HG03439 (cell line): ENCODE data around the gene LRRC40.
"Not testable (repeated sequence)": the region's sequence is repeated elsewhere in the genome, so short reads cannot be mapped to it uniquely, and the experiment has no call there.

Experiments used
- ATAC-seq: cut with Tn5 transposase; IDR thresholded peaks from one replicate; pipeline ENCODE4 v1.9.1; 2021; ENCODE audit warnings: mild to moderate bottlenecking, moderate library complexity; ENCODE audit not compliant: unreplicated experiment

LRRC40 gene

DNA sequence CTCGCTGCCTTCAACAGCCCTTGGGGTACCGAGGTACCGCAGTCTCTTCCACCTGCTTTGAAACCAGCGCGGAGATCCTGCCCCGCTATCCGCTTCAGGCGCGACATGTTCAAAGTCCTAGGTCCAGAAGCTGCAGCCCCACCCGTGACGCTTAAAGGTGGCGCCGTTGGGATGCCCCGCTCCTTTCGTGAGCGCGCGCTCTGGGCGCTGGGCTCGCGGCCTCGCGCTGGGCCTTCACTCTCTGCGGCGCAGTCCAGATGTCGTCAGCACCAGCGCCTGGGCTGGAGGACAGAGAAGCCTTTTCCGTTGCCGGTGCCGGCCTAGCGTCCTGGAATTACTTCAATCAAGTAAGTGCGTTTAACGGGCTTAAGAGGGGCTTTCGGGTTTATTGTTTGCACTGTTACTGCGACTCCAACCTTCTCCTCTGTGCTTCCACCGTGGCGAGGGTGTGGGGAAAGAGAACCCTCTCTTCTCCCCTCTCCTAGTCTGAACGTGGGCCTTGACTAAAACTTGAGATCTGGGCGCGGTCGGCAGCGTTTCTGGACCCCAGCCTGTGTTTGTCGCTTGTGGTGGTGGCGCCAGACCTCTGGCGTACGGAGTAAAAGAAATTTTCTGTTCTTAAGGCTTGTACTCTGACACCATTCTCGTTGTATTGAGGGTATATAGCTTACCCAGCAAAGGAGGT, at the start of gene LRRC40:
Gene LRRC40 (minus strand): TSS at position 146 of the 685 bp plus-strand sequence. CDS start 39 bp downstream, at position 107.
- ATAC-seq = peak; percentile 84

DNA sequence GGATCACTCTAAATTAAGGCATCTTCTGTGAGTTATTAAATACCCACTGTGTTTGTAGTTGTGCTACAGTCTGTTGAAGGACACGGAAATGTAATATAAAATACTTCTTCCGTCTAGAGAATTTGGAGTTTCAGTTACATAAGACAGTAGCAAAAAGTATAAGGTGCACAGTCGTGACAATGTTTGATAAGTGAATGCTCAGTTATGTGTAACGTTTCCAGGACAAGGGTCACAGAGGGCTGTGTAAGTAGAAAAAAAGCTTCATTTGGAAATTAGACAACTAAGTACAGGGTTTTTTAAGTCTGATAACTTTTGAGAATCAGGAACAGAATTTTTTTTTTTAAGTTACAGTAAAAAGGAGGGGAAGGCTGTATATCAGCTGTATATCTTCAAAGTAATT, 43.4 kb upstream of the LRRC40 start:
- no peak for ATAC-seq

DNA sequence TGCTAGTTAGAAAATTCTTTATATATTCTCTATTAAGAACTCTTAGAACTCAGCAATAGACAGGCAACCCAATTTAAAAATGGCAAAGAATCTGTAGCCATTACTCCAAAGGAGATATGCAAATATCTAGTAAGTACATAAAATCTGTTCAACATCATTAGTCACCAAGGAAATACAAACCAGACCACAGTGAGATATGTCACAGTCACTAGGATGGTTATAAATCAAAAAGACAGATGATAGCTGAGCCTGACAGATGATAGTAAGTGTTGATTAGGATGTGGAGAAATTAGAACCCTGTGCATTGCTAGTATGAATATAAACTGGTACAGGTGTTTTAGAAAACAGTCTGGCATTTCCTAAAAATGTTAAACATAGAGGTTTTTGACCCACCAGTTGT, 42.4 kb upstream of the LRRC40 start:
- no peak for ATAC-seq

DNA sequence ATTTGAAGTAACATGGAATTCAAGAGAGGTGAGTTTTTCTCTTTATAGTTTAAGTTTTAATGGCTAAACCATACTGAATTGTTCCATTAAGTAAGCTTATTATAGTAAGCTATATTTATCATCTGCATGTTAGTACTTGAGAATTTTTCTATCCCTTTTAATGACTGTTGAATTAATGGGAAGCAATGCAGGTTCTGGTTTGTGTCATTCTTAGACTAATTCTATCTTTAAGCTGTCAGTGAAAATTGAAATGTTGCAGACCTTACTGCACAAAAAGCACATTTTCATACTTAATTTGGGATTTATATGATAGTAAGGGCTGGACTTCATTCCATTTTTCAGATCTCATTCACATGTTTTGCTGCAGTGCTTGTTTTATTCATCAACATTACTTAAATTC, 41.7 kb upstream of the LRRC40 start:
- ATAC-seq = no peak

DNA sequence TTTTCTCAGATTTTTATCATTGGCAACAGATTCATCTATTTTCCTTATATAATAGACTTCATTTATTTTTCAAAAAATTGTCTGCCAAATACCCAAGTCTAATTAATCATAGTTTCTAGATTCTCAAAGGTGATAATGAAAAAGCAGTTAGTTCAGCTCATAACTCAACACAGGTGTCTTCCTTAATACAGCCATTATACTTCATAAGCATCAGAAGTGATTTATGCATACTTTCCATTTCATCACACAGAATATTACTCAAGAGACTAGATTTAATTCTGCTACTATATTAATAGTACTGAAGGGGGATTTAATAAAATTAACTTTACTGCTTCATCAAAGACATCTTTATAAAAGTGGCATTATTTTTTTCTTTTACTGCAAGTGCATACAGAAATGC, 34.6 kb upstream of the LRRC40 start:
- ATAC-seq = no peak

DNA sequence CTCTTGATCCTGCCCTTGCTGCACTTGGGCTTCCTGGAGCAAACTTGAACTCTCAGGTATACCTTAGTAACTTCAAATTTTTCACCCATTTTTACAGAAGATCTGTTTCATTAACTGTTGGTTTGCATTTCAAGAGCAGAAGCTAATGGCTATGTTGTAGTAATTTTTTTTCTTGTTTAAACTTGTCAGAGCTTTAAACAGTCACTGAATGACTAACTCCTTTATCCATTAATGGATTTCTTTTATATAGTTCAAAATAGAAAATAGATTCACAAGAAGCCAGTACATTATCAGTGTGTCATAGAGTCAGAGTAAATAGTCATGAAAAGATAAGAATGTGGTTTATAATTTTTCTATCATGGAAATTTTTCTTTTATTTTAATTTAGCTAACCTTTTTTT, 29.4 kb upstream of the LRRC40 start:
- ATAC-seq = no peak

DNA sequence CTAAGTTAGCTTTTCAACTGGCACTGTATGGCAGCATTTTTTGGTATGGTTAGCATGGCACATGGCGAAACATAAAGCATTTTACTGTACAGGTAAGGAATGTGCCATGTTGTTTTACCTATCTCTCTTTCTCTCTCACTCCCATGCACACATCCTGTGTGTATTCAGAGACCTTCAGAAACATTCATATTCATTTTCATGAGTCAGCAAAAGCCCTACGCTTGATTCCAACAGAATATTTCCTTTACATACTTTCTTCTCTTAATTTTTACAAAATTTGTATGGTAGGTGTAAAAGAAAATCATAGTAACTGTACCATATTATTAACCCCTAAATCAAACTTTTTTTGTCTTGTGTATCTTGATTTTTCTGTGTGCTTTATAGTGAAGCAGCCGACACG, 26.1 kb upstream of the LRRC40 start:
- no peak for ATAC-seq

DNA sequence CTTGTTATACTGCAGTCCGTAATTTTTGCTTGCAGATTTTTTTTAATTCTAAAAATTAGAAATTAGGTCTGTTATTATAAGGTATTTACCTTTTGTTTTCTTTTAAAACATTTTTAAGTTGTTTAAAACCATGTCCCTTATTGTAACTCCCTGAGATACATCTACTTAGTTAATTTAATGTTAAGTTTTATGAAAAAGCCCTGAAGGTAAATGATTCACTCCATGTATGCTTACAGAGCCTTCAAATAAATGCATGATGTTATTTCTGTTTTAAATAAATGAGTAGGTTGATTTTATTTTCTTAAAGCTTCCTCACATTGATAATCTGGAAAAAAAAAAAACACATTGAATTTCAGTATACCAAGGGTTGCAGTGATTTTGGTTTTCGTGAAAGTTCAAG, 23.3 kb upstream of the LRRC40 start:
- no peak for ATAC-seq

DNA sequence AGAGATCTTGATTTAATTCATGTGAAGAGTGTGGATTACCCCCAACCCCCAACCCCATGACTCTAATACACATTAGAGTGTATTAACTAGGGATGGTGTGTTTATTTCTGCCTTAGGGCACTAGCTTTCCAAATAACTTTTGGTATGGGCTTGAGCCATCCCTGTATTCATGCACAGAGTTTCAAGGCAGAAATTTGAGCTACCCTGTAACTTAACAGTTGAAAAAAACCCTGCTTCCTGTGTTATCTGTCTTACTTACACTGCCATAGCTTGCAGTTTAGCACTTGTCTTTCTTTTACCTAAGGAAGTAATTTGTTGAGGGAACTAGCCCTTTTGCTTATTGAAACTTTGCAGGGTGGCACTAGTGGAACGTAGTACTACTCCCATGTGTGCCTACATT, 22.1 kb upstream of the LRRC40 start:
- ATAC-seq = peak; percentile 47

DNA sequence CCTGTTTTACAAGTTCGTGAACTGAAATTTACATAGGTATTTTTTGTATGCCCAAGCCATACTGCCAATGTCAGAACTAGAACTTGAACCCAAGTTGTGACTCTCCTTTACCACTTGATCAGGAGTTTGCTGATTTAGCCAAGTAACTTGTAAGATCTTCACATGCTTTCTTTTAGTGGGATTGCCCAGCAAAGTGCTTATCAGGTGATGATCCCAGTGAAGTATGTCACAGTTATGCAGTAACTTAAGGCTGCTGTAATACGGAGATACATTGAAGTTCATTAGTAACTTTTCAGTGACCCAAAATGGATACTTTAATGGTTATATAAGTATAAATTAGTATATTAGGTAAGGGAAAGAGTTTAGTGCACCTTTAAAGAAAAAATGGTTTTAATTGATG, 19.6 kb upstream of the LRRC40 start:
- ATAC-seq = no peak

DNA sequence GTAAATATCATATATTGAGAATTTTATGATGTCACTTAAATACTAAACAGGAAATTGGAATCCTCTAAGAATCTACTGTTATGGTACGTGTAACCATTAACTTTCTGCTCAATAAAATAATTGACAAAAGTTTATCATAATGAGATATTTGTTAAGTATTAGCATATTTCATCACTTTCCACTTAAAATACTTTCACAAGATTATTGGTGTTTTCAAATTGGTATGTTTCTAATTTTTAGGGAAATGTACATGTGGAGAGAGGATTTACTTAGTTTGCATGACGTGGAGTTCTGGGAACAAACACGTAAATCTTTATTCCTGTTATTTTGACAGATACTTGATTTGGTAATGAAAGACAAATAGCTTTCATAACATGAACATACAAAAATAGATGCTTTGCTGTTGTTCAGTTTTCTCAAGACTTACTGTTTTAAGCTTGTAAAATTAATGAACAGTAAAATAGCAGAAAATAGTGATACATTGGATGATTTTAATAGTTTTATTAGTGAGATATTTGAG, 17.4 kb upstream of the LRRC40 start:
- no peak for ATAC-seq

DNA sequence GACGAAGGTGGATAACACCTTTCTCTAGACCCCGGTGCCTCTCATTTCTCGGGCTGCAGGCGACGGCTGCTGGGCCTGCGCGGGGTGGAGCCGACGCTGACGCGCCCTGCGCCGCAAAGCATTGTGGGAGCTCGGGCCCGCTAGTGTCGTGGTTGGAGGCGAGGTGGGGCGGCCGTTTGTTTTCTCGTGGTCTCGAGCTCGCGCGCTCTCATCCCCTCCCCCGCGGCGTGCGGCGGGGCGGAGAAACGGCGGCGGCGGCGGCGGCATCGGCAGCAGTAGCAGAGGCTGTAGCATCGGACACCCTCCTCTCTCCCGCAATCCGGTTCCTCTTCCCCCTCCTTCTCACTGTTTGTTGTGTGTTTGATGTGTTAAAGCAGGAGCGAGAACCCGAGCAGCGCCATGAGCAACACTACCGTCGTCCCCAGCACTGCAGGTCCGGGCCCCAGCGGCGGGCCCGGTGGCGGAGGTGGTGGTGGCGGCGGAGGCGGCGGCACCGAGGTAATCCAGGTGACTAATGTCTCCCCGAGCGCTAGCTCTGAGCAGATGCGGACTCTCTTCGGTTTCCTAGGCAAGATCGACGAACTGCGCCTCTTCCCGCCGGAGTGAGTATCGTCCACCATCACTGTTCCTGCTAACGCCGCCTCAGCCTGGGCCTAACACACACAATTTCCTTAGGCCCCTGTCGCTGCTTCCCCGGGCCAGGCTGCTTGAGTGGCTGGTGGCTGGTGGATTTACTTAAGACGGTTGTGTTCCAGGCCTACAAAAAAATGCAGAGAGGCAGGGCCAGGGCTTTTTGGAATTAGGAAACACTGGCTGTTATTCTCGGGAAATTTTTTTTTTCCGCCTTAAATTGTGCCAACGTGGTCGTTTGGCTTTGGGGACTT, 16.1 kb upstream of the LRRC40 start, which contains the start of gene SRSF11:
Gene SRSF11 (plus strand): TSS at position 143 of the 884 bp plus-strand sequence. CDS start 257 bp downstream, at position 400.
- peak; percentile 95 for ATAC-seq

DNA sequence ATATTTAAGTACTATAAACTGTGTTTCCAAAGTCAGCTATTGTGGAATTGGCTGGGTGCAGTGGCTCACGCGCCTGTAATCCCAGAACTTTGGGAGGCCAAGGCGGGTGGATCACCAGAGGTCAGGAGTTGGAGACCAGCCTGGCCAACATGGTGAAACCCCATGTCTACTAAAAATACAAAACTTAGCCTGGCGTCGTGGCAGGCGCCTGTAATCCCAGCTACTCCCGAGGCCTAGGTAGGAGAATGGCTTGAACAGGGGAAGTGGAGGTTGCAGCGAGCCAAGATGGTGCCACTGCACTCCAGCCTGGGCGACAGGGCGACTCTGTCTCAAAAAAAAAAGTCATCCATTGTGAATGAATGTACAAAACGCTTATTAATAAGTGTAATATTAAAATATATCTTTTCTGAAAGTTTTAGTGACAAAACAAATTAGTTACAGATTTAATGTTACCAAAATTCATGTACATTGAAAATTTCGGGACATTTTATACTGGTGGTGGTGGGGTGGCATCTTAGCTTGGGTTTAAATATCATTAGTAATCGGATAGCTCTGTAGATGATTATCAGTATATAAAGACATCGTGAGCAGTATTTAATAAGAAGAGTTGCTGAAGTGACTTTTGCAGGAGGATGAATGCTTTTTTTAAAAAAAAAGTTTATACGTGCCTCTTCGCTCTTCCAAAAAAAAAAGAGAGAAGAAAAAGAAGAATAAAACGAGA, 15.3 kb upstream of the LRRC40 start:
- ATAC-seq = peak; percentile 6

DNA sequence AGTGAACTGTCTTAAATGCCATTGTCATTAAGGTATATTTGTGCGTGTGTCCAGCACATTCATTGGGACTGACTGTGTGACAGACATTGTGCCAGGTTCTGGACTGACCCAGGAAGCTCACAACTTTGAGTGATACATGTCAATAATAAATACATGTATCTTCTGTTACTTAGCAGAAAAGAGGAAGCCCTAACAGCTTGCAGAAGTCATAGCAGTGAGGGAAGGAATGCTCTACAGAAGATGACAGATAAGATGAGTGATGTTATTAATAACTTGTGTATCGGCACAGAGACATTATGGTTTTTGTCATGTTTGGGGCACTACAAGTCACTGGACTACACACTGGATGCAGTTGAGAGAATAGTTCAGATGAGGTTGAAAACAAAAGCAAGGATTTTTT, 14.6 kb upstream of the LRRC40 start:
- ATAC-seq = no peak

DNA sequence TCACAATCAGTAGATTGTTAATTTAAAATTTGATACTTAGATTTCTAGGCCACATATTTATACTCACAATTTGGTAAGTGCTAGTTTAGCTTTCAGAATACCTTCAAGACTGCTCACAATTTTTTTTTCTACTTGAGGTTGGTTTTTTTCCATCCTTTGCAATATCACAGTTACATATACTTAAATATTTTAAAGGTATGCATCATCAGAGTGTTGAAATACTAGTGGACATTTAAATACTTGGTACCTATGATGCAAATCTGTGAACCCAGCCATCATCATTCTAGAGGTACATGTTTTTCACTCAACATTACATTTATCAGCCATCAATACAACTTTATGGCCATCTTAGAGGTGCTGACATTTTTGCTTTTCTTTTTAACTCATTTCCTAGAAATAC, 6.2 kb upstream of the LRRC40 start:
- no peak for ATAC-seq

DNA sequence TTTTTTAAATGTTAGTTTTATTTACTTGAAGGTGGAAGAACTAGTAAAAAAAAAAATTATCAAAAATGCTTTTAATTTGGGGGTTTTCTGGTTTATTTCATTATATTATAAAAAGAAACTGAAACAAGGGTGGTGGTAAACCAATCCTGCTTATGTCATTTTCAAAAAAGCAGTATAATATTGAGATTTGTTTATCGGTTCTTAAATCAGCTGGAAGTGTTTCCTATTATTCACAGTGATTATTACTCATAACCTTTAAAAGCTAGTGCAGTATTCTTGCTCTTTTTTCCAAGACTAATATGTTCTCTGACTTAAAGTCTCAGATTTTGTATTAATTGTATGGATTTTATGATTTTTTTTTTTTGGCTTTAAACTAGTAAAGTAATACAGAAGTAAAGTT, 5.4 kb upstream of the LRRC40 start:
- no peak for ATAC-seq

DNA sequence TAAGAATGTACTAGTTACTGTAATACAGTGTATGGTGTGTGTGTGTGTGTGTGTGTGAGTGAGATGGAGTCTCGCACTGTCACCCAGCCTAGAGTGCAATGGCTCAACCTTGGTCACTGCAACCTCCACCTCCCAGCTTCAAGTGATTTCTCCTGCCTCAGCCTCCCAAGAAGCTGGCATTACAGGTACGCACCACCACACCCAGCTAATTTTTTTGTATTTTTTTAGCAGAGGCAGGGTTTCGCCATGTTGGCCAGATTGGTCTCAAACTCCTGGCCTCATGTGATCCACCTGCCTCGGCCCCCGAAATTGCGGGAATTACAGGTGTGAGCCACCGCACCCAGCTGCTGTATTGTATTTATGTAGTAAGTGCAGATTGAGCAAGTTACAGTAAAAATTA, 2.9 kb upstream of the LRRC40 start:
- ATAC-seq = no peak

DNA sequence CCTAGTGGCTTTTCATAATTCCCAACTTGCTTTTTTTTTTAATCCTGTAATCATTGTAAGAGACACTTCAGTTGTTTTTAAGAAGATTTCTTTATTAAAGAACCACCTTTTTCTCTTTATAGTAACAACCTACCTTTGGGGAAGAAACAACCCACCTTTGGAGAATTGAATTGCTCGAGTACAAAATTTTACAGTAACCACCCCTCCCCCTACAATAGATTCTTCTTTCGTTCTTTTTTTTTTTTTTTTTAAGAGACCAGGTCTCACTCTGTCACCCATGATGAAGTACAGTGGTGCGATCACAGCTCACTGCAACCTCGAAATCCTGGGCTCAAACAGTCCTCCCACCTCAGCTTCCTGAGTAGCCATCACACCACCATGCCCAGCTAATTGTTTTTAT, 2.1 kb upstream of the LRRC40 start:
- no peak for ATAC-seq

DNA sequence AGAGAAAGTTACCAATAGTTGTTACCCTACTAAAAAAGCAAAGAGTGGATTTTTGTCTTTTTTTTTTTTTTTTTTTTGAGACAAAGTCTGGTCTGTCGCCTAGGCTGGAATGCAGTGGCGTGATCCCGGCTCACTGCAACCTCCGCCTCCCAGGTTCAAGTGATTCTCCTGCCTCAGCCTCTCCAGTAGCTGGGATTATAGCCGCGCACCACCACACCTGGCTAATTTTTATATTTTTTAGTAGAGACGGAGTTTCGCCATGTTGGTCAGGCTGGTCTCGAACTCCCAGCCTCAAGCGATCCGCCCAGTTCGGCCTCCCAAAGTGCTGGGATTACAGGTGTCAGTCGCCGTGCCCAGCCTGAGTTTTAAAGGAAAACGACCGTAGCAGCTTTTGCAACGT, 1.5 kb upstream of the LRRC40 start:
- ATAC-seq = not testable (repeated sequence)

DNA sequence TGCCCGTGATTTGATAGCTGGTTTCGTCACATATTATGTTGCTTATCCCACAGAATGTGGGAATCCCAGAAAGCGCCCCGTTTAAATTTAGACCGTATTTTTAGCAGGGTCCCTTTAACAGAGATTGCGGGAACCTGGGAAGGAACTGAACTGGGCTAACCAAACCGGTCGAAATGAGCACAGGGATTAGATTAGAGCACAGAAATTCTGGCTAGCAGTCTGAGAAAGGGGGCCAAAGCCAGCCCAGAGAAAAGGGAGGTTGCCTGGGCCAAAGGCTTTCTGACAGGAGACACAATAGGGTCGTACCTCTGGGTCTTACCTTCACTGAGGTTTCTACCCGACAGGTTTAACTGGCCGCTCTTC, 327 bp downstream of the LRRC40 start:
- ATAC-seq = peak; percentile 39

DNA sequence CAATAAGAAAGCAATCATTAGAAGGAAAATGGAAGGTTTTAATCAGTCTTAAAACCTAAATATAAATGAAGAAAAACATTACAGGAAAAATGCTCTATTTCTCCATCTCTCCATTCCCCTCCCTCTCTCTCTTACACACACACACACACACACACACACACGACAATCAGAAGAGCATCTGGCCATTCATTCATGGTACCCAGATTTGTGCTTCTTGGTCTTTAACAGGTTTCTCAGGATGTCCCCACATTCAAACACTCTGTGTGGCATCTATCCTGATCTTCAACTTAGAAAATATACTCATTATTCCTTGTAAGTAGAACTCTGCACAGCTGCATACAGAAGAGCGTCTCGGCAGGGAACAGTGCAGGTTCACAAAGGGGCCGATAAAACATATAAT, 779 bp downstream of the LRRC40 start:
- ATAC-seq = no peak
